ENCODE results near the gene RHOF.

- TF ChIP-seq CTCF (IDR thresholded peaks at IDR 0.05), result no peak
- TF ChIP-seq POLR2A (IDR thresholded peaks at IDR 0.05), result no peak
Measured at GRCh38 chr12:121741743-121742142, 51.7 kb downstream of the RHOF start.

Data from heart left ventricle (tissue), 13 donors.